ENCODE data around the gene WDPCP. TPM values are rescaled to one million over a fixed set of nuclear protein-coding genes. Genes with fewer than 3 reads are reported as not detected.
"Not testable (repeated sequence)": the region's sequence is repeated elsewhere in the genome, so short reads cannot be mapped to it uniquely, and the experiment has no call there.

WDPCP gene
- total RNA-seq, 1 experiment from 2014 or later, result 7.8 TPM

GRCh38 chr2:63092857-63093256, 495.4 kb downstream of the WDPCP start:
- no peak for DNase-seq
- Histone ChIP-seq H3K4me3 (no peak overlapping the region), H3K36me3 (no peaks in the 10 kb centered on the region), H3K27me3 (no peaks in the 10 kb centered on the region), H3K9me3 (no peaks in the 10 kb centered on the region)

GRCh38 chr2:63092401-63092800, 495.9 kb downstream of the WDPCP start:
- Histone ChIP-seq H3K9me3 (no peaks in the 10 kb centered on the region), H3K27me3 (no peaks in the 10 kb centered on the region), H3K4me3 (no peak overlapping the region), H3K36me3 (no peaks in the 10 kb centered on the region)
- no peak for DNase-seq

- Histone ChIP-seq H3K27me3 (no peaks in the 10 kb centered on the region; the same call in 1 of the 2 replicates), H3K36me3 (no peaks in the 10 kb centered on the region), H3K4me3 (no peak overlapping the region), H3K9me3 (no peaks in the 10 kb centered on the region)
- no peak for DNase-seq
Observed at GRCh38 chr2:63086687-63087086, 501.6 kb downstream of the WDPCP start.

GRCh38 chr2:63081404-63081803, 506.9 kb downstream of the WDPCP start:
- no peak overlapping the region for H3K4me3 ChIP-seq
- no peak for DNase-seq
- no peaks in the 10 kb centered on the region for H3K36me3 ChIP-seq
- H3K9me3 ChIP-seq, result no peaks in the 10 kb centered on the region
- no peaks in the 10 kb centered on the region; the same call in 1 of the 2 replicates for H3K27me3 ChIP-seq

GRCh38 chr2:63078852-63079606, 509.2 kb downstream of the WDPCP start:
- Histone ChIP-seq H3K36me3 (no peaks in the 10 kb centered on the region), H3K4me3 (no peak overlapping the region), H3K9me3 (no peaks in the 10 kb centered on the region), H3K27me3 (no peaks in the 10 kb centered on the region; the same call in 1 of the 2 replicates)
- no peak for DNase-seq

GRCh38 chr2:63074399-63074798, 513.9 kb downstream of the WDPCP start:
- not testable (repeated sequence) for H3K9me3 ChIP-seq

GRCh38 chr2:63073994-63074393, 514.3 kb downstream of the WDPCP start:
- H3K36me3 ChIP-seq, result no peaks in the 10 kb centered on the region
- DNase-seq, result no peak
- H3K27me3 ChIP-seq, result no peaks in the 10 kb centered on the region; the same call in 1 of the 2 replicates
- no peaks in the 10 kb centered on the region for H3K9me3 ChIP-seq
- no peak overlapping the region for H3K4me3 ChIP-seq

More at GRCh38 chr2:63074399-63074798, 513.9 kb downstream of the WDPCP start:
- H3K36me3 ChIP-seq, H3K27me3 ChIP-seq, H3K4me3 ChIP-seq, DNase-seq: not testable (repeated sequence)

- H3K4me3 ChIP-seq, result no peak overlapping the region
- H3K36me3 ChIP-seq, result no peaks in the 10 kb centered on the region
- H3K27me3 ChIP-seq, result peaks cover 10% of the 10 kb centered on the region
- H3K9me3 ChIP-seq, result no peaks in the 10 kb centered on the region
- DNase-seq, result no peak
Observed at GRCh38 chr2:63071664-63072063, 516.6 kb downstream of the WDPCP start.

Other genes starting within 250 kb of the WDPCP start
- 221 and 367 TPM in 2 replicates for gene MDH1, start 486 bp upstream of the WDPCP start, total RNA-seq (2014; rRNA removed; shearing (Covaris generic); ENCODE audit: low replicate concordance)